Transverse colon (tissue), 4 donors: Measurements from ENCODE around the gene GRK3.
"Not testable (repeated sequence)": the region's sequence is repeated elsewhere in the genome, so short reads cannot be mapped to it uniquely, and the experiment has no call there.

ENCODE experiments used
- CTCF ChIP-seq, 5 experiments: fragments of 200-600 bp in 3 of 5; fragments of 450-650 bp in 2 of 5; sonication (generic) in 3 of 5; IDR thresholded peaks; 1 replicate in 2 of 5; 2 replicates in 3 of 5; pipeline ENCODE4 v1.5.1; 2016 to 2017; ENCODE audit warnings: antibody characterized with exemption in 5 of 5, inconsistent platforms in 3 of 5, mild to moderate bottlenecking in 2 of 5, moderate library complexity in 1 of 5
- EP300 ChIP-seq: sonication (generic); formaldehyde crosslinking; IDR thresholded peaks from one replicate; pipeline ENCODE4 v1.6.1; 2017; ENCODE audit warnings: antibody characterized with exemption, low read depth
- POLR2A ChIP-seq: fragments of 450-650 bp; IDR thresholded peaks from one replicate; pipeline ENCODE4 v1.6.1; 2016; ENCODE audit warnings: antibody characterized with exemption, mild to moderate bottlenecking, moderate library complexity
- POLR2AphosphoS5 ChIP-seq, 3 donors: sonication (generic); formaldehyde crosslinking; IDR thresholded peaks; one replicate each; pipeline ENCODE4 v1.6.1; 2016; ENCODE audit warnings: antibody characterized with exemption in 3 of 3

DNA sequence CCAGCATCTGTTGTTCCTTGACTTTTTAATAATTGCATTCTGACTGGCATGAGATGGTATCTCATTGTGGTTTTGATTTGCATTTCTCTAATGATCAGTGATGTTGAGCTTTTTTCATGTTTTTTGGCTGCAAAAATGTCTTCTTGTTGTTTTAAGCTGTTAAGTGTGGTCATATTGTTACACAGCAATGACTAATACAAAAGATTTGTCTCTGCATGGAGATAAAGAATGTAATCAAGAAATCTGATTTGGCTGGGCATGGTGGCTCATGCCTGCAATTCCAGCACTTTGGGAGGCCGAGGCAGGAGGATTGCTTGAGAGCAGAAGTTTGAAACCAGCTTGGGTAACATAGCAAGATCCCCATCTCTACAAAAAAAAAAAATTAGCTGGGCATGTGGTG, 12.1 kb upstream of the GRK3 start:
- TF ChIP-seq CTCF (IDR thresholded peaks at IDR 0.05); POLR2A; POLR2AphosphoS5 (IDR thresholded peaks at IDR 0.05); EP300: not testable (repeated sequence)
